HepG2 (cell line): ENCODE results near the gene LRRC63. TPM values are rescaled to one million over a fixed set of nuclear protein-coding genes. Genes with fewer than 3 reads are reported as not detected.
A peak's percentile ranks its signal among the peaks of the same experiment; 100 is the strongest.

Source experiments
- ATAC-seq: fragments of 200-7000 bp; cut with Tn5 transposase; 3 replicates; pipeline ENCODE4 v1.9.1; 2020; ENCODE audit warnings: mild to moderate bottlenecking, moderate library complexity
- BruUV-seq: library from RNA; stranded (reverse); fragments of 400-500 nt; replicated peaks from 2 replicates; lab custom pipeline; 2021; lab: Mats Ljungman, UMichigan
- CTCF ChIA-PET: fragments of 300-600 bp; formaldehyde crosslinking; extraction: SDS; loops from one replicate; lab custom pipeline; 2021; ENCODE audit warnings: low total read pairs, inconsistent platforms, low intra/inter-chr PET ratio; lab: Yijun Ruan, JAX
- POLR2A ChIA-PET: fragments of 350-600 bp; sonication (Branson Sonifier 250); formaldehyde crosslinking; loops from one replicate; lab custom pipeline; 2020; ENCODE audit warnings: antibody characterized with exemption, inconsistent platforms; lab: Yijun Ruan, JAX
- DNase-seq: peaks from one replicate; pipeline ENCODE4 v3.0.0-alpha.2; 2015; ENCODE audit warnings: low spot score
- FAIRE-seq: peaks from 3 replicates; lab custom pipeline; 2011; peaks lifted over from hg19 to GRCh38; lab: Jason Lieb, UNC
- H2AFZ ChIP-seq: one replicate; pipeline ENCODE4 v1.6.1; 2011; ENCODE audit warnings: low read length, inconsistent platforms
- H3K27ac ChIP-seq: fragments of 300-600 bp; 3 replicates; pipeline ENCODE4 v1.8.0; 2011; ENCODE audit warnings: mixed run types, mild to moderate bottlenecking, mixed read lengths, low read length, inconsistent platforms; ENCODE audit not compliant: insufficient read depth; ENCODE audit errors: extremely low read length
- H3K27me3 ChIP-seq, 2 experiments: fragments of 200-600 bp in 1 of 2; 2 replicates in 1 of 2; 3 replicates in 1 of 2; pipeline versions ENCODE4 v1.6.0 to v1.8.0; 2011; ENCODE audit warnings: low read length in 2 of 2, mild to moderate bottlenecking in 2 of 2, moderate library complexity in 2 of 2, inconsistent platforms in 1 of 2; ENCODE audit not compliant: insufficient read depth in 2 of 2, control insufficient read depth in 1 of 2
- H3K36me3 ChIP-seq, 2 experiments: fragments of 200-600 bp in 1 of 2; replicated peaks in 1 of 2; 2 replicates in 1 of 2; 3 replicates in 1 of 2; pipeline versions ENCODE4 v1.5.1 to v1.8.0; 2011; ENCODE audit warnings: low read length in 2 of 2, inconsistent platforms in 1 of 2; ENCODE audit not compliant: insufficient read depth in 2 of 2, control insufficient read depth in 1 of 2
- H3K4me1 ChIP-seq: 2 replicates; pipeline ENCODE4 v1.5.1; 2012; ENCODE audit warnings: low read length, inconsistent platforms; ENCODE audit not compliant: insufficient read depth
- H3K4me2 ChIP-seq: 2 replicates; pipeline ENCODE4 v1.6.0; 2011; ENCODE audit warnings: low read depth, low read length, inconsistent platforms
- H3K4me3 ChIP-seq, 3 experiments: fragments of 200-600 bp in 1 of 3; sonication (generic), shearing (Covaris generic) in 1 of 3; replicated peaks in 1 of 3; 2 replicates each; pipeline ENCODE4 v1.5.1; 2011 to 2016; ENCODE audit warnings: low read length in 3 of 3, inconsistent platforms in 2 of 3, low read depth in 2 of 3, mild to moderate bottlenecking in 2 of 3, control low read depth in 1 of 3, mixed read lengths in 1 of 3; ENCODE audit not compliant: insufficient read depth in 1 of 3
- H3K79me2 ChIP-seq: one replicate; pipeline ENCODE4 v1.6.1; 2011; ENCODE audit warnings: low read length, inconsistent platforms; ENCODE audit not compliant: insufficient read depth
- H3K9ac ChIP-seq: 2 replicates; pipeline ENCODE4 v1.6.0; 2011; ENCODE audit warnings: mild to moderate bottlenecking, low read depth, low read length, inconsistent platforms; ENCODE audit not compliant: insufficient read depth
- H3K9me3 ChIP-seq: 2 replicates; pipeline ENCODE4 v1.5.1; 2012; ENCODE audit warnings: mild to moderate bottlenecking, low read length
- H4K20me1 ChIP-seq: 2 replicates; pipeline ENCODE4 v1.6.0; 2011; ENCODE audit warnings: inconsistent platforms, mild to moderate bottlenecking, low read length, moderate library complexity; ENCODE audit not compliant: insufficient read depth
- CAMTA2 ChIP-seq: sonication (generic); formaldehyde crosslinking; IDR thresholded peaks from 2 replicates; pipeline ENCODE4 v1.4.0; 2020; ENCODE audit warnings: mild to moderate bottlenecking, missing genetic modification reagents, borderline replicate concordance
- CHD4 ChIP-seq: fragments of 200-600 bp; sonication (generic); IDR thresholded peaks from 2 replicates; pipeline ENCODE4 v1.7.0; 2017; ENCODE audit warnings: mild to moderate bottlenecking, low read length, borderline replicate concordance
- HDAC6 ChIP-seq: fragments of 200-600 bp; sonication (generic); IDR thresholded peaks from 2 replicates; pipeline ENCODE4 v1.7.0; 2017; ENCODE audit warnings: mild to moderate bottlenecking, antibody characterized with exemption, low read length, low read depth
- MYC ChIP-seq: sonication (generic); formaldehyde crosslinking; IDR thresholded peaks from 2 replicates; pipeline ENCODE4 v1.9.0; 2021; ENCODE audit warnings: missing genetic modification reagents, borderline replicate concordance
- PITX1 ChIP-seq: sonication (generic); formaldehyde crosslinking; IDR thresholded peaks from 2 replicates; pipeline ENCODE4 v1.5.1; 2020; ENCODE audit warnings: mild to moderate bottlenecking, missing genetic modification reagents
- SMC3 ChIP-seq: IDR thresholded peaks from 2 replicates; pipeline ENCODE4 v1.6.1; 2011; ENCODE audit warnings: low read length, improper control_type of control experiment
- SMYD3 ChIP-seq: sonication (generic); formaldehyde crosslinking; IDR thresholded peaks from 2 replicates; pipeline ENCODE4 v1.8.1; 2023; ENCODE audit warnings: mild to moderate bottlenecking, missing genetic modification reagents
- STAG1 ChIP-seq: sonication (generic); formaldehyde crosslinking; IDR thresholded peaks from 2 replicates; pipeline ENCODE4 v1.4.0; 2020; ENCODE audit warnings: missing genetic modification reagents
- ZFP37 ChIP-seq: sonication (generic); formaldehyde crosslinking; IDR thresholded peaks from 2 replicates; pipeline ENCODE4 v1.4.0; 2020; ENCODE audit warnings: missing genetic modification reagents, borderline replicate concordance
- ZKSCAN1 ChIP-seq: fragments of 150-350 bp; IDR thresholded peaks from 2 replicates; pipeline ENCODE4 v1.6.1; 2014; ENCODE audit warnings: low read length
- ZNF317 ChIP-seq: sonication (generic); formaldehyde crosslinking; IDR thresholded peaks from 2 replicates; pipeline ENCODE4 v1.5.0; 2020; ENCODE audit warnings: mild to moderate bottlenecking, missing genetic modification reagents
- WGBS: methylation state at CpG from one replicate; pipeline ENCODE4 v1.1.6; 2017; ENCODE audit warnings: low lambda C conversion rate; 5-methylcytosine and 5-hydroxymethylcytosine counted together
- in situ Hi-C: cut with HindIII; loops from 2 replicates; pipeline ENCODE4 v1.10.0; 2017; ENCODE audit warnings: low pct_unique_long_range_greater_than_20kb; ENCODE audit not compliant: extremely low pct_ligation_motif_present
- intact Hi-C: fragments of 100-400 bp; cut with micrococcal nuclease; formaldehyde crosslinking; loops from one replicate; pipeline ENCODE4 v1.10.0; 2022; ENCODE audit not compliant: unreplicated experiment
- polyA plus RNA-seq, 8 experiments: library from polyadenylated mRNA; depleted of rRNA in 3 of 8; stranded (reverse) in 7 of 8; unstranded in 1 of 8; fragments of >200 nt; fragmentation: Illumina TruSeq in 4 of 8; extraction: Trizol in 4 of 8; gene quantifications; 2 replicates each; pipeline versions ENCODE4 v1.2.1 to v1.2.3, GENCODE V29; 2011 to 2016; ENCODE audit warnings: low read depth in 4 of 8, missing spikeins in 1 of 8, mixed read lengths in 1 of 8; ENCODE audit not compliant: insufficient read depth in 1 of 8
- total RNA-seq, 5 experiments: library from RNA; depleted of rRNA; stranded (reverse); fragments of >200 nt; fragmentation: Illumina TruSeq; extraction: Trizol; gene quantifications; 2 replicates each; pipeline ENCODE4 v1.2.3, GENCODE V29; 2016; ENCODE audit warnings: low read depth in 1 of 5
- TF ChIP-seq, protein P1 (sequence below): IDR thresholded peaks from 2 replicates; pipeline ENCODE4 v1.6.1; 2016
- TF ChIP-seq, protein P2 (sequence below): IDR thresholded peaks from 2 replicates; pipeline ENCODE4 v1.6.1; 2012; ENCODE audit warnings: low read depth, low read length, improper control_type of control experiment

LRRC63 gene
- total and polyA plus RNA-seq, 2 of the 13 experiments (the other 11 are each of a cell fraction or from before 2014, with no cell fraction given) = not detected

GRCh38 chr13:46320821-46321220 lies 109.1 kb downstream of the LRRC63 start:
- 49% methylated on average over 4 of the region's 4 CpGs for WGBS
- Histone ChIP-seq H3K9me3 (no peaks in the 10 kb centered on the region), H3K9ac (no peak overlapping the region), H3K36me3 (no peaks in the 10 kb centered on the region), H2AFZ (no peak overlapping the region), H3K27ac (no peak overlapping the region), H3K27me3 (peaks cover 0 to 12% of the 10 kb centered on the region in 2 experiments; a peak in 3 of 5 replicates), H3K4me1 (no peaks in the 10 kb centered on the region), H3K79me2 (no peaks in the 10 kb centered on the region), H3K4me3 (no peak overlapping the region), H4K20me1 (no peaks in the 10 kb centered on the region), H3K4me2 (no peak overlapping the region)
- FAIRE-seq = no peak
- intact Hi-C loops = loop anchor here (2.0 kb wide), 1 partner anchor 514 kb away; no protein-coding TSS in a partner anchor
- in situ Hi-C loops = no loop called here
- POLR2A ChIA-PET = no interaction called here
- CTCF ChIA-PET = no interaction called here
- TF ChIP-seq MYC (CRISPR knock-in tag) = no peak
- peak; percentile 53 for ATAC-seq
- BruUV-seq = no TSS peak
- DNase-seq = no peak

- H3K9ac ChIP-seq = no peak overlapping the region
- TF ChIP-seq SMYD3 (no peak), PITX1 (no peak), ZKSCAN1 (no peak), CHD4 (no peak), CAMTA2 (CRISPR knock-in tag) (no peak), SMC3 (peak; percentile 28; the same call in 1 of the 2 replicates), HDAC6 (no peak), ZNF317 (CRISPR knock-in tag) (no peak), STAG1 (peak; percentile 77), ZFP37 (CRISPR knock-in tag) (no peak)
- TF ChIP-seq, protein P1, sequence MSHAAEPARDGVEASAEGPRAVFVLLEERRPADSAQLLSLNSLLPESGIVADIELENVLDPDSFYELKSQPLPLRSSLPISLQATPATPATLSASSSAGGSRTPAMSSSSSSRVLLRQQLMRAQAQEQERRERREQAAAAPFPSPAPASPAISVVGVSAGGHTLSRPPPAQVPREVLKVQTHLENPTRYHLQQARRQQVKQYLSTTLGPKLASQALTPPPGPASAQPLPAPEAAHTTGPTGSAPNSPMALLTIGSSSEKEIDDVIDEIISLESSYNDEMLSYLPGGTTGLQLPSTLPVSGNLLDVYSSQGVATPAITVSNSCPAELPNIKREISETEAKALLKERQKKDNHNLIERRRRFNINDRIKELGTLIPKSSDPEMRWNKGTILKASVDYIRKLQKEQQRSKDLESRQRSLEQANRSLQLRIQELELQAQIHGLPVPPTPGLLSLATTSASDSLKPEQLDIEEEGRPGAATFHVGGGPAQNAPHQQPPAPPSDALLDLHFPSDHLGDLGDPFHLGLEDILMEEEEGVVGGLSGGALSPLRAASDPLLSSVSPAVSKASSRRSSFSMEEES (CRISPR knock-in tag) = no peak
- TF ChIP-seq, protein P2, sequence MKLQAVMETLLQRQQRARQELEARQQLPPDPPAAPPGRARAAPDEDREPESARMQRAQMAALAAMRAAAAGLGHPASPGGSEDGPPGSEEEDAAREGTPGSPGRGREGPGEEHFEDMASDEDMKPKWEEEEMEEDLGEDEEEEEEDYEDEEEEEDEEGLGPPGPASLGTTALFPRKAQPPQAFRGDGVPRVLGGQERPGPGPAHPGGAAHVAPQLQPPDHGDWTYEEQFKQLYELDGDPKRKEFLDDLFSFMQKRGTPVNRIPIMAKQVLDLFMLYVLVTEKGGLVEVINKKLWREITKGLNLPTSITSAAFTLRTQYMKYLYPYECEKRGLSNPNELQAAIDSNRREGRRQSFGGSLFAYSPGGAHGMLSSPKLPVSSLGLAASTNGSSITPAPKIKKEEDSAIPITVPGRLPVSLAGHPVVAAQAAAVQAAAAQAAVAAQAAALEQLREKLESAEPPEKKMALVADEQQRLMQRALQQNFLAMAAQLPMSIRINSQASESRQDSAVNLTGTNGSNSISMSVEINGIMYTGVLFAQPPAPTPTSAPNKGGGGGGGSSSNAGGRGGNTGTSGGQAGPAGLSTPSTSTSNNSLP = 0 out of 2 replicates have a peak, but pooled peaks have one; percentile 17
Observed at GRCh38 chr13:46321494-46322225, 109.9 kb downstream of the LRRC63 start.

More at GRCh38 chr13:46321494-46322225, 109.9 kb downstream of the LRRC63 start:
- no peaks in the 10 kb centered on the region for H3K9me3 ChIP-seq
- H3K27me3 ChIP-seq = peaks cover 0 to 12% of the 10 kb centered on the region in 2 experiments; a peak in 3 of 5 replicates
- no peaks in the 10 kb centered on the region for H3K79me2 ChIP-seq
- FAIRE-seq = peak; percentile 79
- peak; percentile 92 for ATAC-seq
- H3K4me3 ChIP-seq = no peak overlapping the region
- no peaks in the 10 kb centered on the region for H3K4me1 ChIP-seq
- ChIA-PET CTCF (no interaction called here), POLR2A (no interaction called here)
- 34% methylated on average over 16 of the region's 17 CpGs for WGBS
- no peaks in the 10 kb centered on the region for H3K36me3 ChIP-seq
- in situ Hi-C loops = no loop called here
- DNase-seq = peak; percentile 18
- H2AFZ ChIP-seq = peak overlapping the region; percentile 20
- intact Hi-C loops = loop anchor here (2.0 kb wide), 1 partner anchor 515 kb away; no protein-coding TSS in a partner anchor
- no peaks in the 10 kb centered on the region for H4K20me1 ChIP-seq
- no peak overlapping the region for H3K4me2 ChIP-seq
- H3K27ac ChIP-seq = no peak overlapping the region
- no TSS peak for BruUV-seq
